GM10266 (cell line): Measurements from ENCODE around the gene MYLK2.
"Not testable (repeated sequence)": the region's sequence is repeated elsewhere in the genome, so short reads cannot be mapped to it uniquely, and the experiment has no call there.

Experiments
- DNase-seq: peaks from one replicate; pipeline ENCODE4 v3.0.0; 2012; ENCODE audit errors: extremely low spot score
- TF ChIP-seq, protein P1 (sequence below): IDR thresholded peaks from 2 replicates; pipeline ENCODE4 v1.5.1; 2012; ENCODE audit warnings: mild to moderate bottlenecking, low read depth; ENCODE audit not compliant: control insufficient read depth, insufficient read depth; ENCODE audit errors: missing control alignments

MYLK2 gene

DNA sequence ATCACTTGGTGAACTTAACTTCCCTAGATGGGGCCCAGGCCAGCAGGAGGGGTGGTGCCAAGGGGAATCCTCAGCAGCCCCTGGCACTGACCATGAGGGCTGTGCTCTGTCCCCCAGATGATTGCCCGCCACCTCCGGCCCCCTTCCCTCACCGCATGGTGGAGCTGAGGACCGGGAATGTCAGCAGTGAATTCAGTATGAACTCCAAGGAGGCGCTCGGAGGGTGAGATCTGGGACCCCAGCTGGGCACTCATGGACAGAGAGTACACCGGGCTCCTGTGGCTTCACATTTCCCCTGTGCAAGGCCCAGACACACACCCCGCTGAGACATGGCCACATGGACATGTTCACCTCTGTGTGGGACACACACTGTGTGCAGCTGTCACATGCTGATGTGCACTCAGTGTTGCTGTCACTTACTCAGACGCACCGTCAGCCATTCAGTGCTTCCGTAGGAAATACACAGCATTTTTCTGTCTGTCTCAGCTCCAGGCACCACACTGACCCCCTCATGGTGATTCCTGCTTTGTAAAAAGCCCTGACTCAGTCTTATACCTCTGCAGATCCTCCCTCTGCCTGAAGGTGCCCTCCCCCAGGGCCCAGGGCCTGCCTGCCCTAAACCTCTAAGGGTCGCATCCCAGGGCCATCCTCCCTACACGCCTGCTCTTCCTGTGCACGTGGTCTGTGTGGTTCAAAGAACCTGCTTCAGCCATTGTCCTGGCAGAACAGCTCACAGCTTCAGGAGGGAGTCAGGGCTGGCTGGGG, 4.4 kb downstream of the MYLK2 start:
- DNase-seq = no peak
- TF ChIP-seq, protein P1, sequence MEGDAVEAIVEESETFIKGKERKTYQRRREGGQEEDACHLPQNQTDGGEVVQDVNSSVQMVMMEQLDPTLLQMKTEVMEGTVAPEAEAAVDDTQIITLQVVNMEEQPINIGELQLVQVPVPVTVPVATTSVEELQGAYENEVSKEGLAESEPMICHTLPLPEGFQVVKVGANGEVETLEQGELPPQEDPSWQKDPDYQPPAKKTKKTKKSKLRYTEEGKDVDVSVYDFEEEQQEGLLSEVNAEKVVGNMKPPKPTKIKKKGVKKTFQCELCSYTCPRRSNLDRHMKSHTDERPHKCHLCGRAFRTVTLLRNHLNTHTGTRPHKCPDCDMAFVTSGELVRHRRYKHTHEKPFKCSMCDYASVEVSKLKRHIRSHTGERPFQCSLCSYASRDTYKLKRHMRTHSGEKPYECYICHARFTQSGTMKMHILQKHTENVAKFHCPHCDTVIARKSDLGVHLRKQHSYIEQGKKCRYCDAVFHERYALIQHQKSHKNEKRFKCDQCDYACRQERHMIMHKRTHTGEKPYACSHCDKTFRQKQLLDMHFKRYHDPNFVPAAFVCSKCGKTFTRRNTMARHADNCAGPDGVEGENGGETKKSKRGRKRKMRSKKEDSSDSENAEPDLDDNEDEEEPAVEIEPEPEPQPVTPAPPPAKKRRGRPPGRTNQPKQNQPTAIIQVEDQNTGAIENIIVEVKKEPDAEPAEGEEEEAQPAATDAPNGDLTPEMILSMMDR = no peak

DNA sequence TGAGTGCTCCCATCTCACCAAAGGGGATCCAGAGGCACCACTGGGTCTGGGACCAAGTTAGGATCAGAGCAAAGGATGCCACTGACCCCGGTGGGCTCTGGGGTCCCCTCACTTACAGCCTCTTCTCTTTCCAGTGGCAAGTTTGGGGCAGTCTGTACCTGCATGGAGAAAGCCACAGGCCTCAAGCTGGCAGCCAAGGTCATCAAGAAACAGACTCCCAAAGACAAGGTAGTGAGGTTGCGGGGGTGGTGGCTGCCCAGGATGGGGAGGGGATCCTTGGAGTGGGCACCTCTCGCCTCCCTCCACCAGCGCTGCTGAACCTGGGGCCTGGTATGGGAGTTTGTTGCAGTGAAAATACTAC, 4.9 kb downstream of the MYLK2 start:
- TF ChIP-seq, protein P1 = no peak
- no peak for DNase-seq

DNA sequence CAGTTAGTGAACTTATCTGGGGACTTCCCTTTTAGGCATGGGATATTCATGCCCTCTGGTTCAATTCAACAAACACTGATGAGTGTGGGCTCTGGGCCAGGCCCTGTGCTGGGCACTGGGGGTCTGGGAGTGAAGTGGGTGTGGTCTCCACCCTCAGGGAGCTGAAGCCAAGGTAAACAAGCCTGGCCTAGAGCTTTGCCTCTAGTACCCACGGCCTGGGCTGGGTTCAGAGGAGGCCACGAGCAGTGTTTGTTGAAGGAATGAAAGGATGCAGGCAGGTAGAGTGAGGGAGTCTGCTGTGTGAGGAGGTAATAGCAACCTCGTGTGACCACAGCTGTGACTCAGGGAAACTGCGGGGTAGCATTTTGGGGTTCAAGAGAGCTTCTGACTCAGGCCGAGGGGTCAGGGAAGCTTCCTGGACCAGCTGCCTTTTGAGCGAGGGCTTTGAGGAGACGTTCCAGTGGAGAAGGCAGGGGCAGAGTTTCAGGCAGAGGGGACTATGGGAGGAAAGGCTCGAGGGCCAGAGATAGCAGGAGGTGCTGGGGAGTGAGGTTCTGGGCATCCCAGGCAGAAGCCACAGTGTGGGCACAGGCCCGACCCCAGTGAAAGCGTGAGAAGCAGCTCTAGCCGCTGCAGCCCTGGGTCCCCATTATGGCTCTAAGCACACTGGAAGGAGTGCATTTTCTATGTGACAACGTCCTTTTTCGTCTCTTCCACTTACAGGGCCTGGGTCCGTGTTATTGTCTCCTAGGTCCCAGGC, 5.6 kb downstream of the MYLK2 start:
- TF ChIP-seq, protein P1 = no peak
- no peak for DNase-seq

DNA sequence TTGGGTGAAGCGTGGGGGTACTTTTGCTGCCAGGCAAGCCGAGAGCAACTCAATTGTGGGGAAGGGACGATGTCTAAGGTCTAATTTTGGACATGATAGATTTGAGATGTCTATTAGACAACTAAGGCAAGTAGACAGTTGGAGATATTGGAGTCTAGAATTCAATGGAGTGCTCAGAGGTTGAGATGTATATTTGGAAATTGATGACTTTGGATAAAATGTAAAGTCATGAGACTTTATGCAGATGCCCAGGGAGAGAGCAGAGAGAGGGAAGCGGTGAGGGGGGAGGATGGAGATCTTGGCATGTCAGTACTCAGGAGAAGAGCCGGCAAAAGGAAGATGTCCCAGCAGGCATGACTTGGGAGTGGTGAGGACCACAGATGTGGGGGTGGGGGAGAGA, 6.9 kb downstream of the MYLK2 start:
- TF ChIP-seq, protein P1 = no peak
- no peak for DNase-seq

DNA sequence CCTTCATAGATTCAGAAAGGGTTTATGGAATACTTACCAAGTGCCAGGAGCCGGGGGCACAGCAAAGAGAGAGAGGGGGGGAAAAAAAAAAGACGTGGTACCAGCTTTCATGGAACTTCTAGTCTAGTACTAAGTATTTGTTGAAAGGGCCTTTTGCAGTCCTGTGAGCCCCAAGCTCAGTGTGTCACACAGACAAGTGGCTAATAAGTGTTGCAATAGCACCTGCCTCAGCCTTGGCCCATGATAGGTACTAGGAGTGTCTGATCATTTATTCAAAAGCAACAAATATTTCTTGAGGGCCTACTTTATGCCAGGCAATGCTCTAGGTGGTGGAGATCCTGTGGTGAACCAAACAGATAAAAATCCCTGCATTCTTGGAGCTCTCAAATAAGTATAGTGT, 7.9 kb downstream of the MYLK2 start:
- DNase-seq = no peak
- TF ChIP-seq, protein P1 = no peak

DNA sequence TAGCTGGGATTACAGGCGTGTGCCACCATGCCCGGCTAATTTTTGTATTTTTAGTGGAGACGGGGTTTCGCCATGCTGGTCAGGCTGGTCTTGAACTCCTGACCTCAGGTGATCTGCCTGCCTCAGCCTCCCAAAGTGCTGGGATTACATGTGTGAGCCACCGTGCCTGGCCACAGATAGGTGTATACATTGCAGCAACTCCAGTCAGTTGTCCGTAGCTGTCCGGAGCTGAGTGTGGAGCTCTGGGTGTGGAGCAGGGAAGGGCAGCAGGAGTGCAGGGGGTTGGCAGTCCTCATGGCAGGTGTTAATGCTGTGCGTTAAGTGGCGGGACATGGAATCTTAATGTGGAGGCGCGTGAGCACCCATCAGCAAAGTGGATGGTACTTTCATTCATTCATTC, 8.9 kb downstream of the MYLK2 start:
- DNase-seq = not testable (repeated sequence)

DNA sequence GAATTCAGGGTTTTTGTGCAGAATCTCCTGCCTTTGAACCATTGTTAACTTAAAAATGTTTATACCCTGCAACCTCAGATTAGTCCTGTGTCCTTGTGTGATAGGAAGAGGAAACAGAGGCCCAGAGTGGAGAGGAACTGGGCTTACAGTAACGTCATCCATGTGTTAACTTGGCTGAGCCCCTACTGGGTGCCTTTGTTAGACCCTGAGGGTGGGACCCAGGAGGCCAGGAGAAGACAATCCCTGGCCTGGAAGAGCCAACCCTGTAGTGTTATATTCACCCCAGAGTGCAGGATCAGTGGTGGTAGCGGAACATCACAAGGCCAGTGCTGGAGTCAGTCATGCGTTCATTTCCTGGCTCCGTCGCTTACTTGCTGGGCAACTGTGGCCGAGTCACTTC, 10.6 kb downstream of the MYLK2 start:
- TF ChIP-seq, protein P1 = no peak
- DNase-seq = no peak
